HCT116 (cell line): ENCODE measurements around the gene XPNPEP2. TPM values are rescaled to one million over a fixed set of nuclear protein-coding genes. Genes with fewer than 3 reads are reported as not detected.

Experiments
- ATAC-seq: fragments of 200-7000 bp; cut with Tn5 transposase; 2 replicates; pipeline ENCODE4 v1.9.1; 2020; ENCODE audit warnings: mild to moderate bottlenecking, moderate library complexity
- BruUV-seq: library from RNA; stranded (reverse); fragments of 400-500 nt; replicated peaks from 2 replicates; lab custom pipeline; 2021; lab: Mats Ljungman, UMichigan
- CTCF ChIA-PET: fragments of 300-600 bp; sonication (Branson Sonifier 250); formaldehyde crosslinking; loops from one replicate; lab custom pipeline; 2021; ENCODE audit warnings: antibody characterized with exemption; lab: Charles Lee
- POLR2A ChIA-PET: fragments of 300-600, 350-600 bp; sonication (Branson Sonifier 250); formaldehyde crosslinking; loops from one replicate; lab custom pipeline; 2021; ENCODE audit warnings: antibody characterized with exemption; lab: Charles Lee
- RAD21 ChIA-PET, 2 experiments: fragments of 300-600 bp; sonication (Branson Sonifier 250); formaldehyde crosslinking; loops; one replicate each; lab custom pipeline; 2023; ENCODE audit warnings: low total read pairs in 2 of 2; ENCODE audit not compliant: uncharacterized antibody in 2 of 2, unreplicated experiment in 2 of 2, low non-redundant PET in 1 of 2; lab: Charles Lee
- DNase-seq: peaks from one replicate; pipeline ENCODE4 v3.0.0-alpha.2; 2010; ENCODE audit warnings: low read depth, low spot score
- H2AFZ ChIP-seq: fragments of 200-600 bp; shearing (Covaris generic), sonication (generic); 2 replicates; pipeline ENCODE4 v1.6.1; 2017; ENCODE audit warnings: low read depth, mixed run types, mixed read lengths, antibody characterized with exemption, low read length; ENCODE audit not compliant: poor library complexity, severe bottlenecking
- H3K27ac ChIP-seq: 2 replicates; pipeline ENCODE4 v1.5.1; 2012; ENCODE audit warnings: low read depth, low read length
- H3K27me3 ChIP-seq: fragments of 200-600 bp; sonication (generic); 2 replicates; pipeline ENCODE4 v1.6.1; 2016; ENCODE audit warnings: mixed run types, low read length, mixed read lengths; ENCODE audit not compliant: insufficient read depth
- H3K36me3 ChIP-seq, 2 experiments: fragments of 200-500 bp in 1 of 2; fragments of 200-600 bp in 1 of 2; sonication (Bioruptor generic) in 1 of 2; sonication (generic) in 1 of 2; 2 replicates each; pipeline versions ENCODE4 v1.5.1 to v1.6.1; 2014 to 2016; ENCODE audit warnings: low read length in 2 of 2, inconsistent platforms in 1 of 2, mixed read lengths in 1 of 2, mixed run types in 1 of 2; ENCODE audit not compliant: insufficient read depth in 2 of 2, control insufficient read depth in 1 of 2
- H3K4me1 ChIP-seq, 2 experiments: fragments of 200-600 bp in 1 of 2; sonication (generic) in 1 of 2; 2 replicates each; pipeline versions ENCODE4 v1.5.1 to v1.6.1; 2012 to 2017; ENCODE audit warnings: low read length in 2 of 2, inconsistent platforms in 1 of 2, mild to moderate bottlenecking in 1 of 2, mixed read lengths in 1 of 2, mixed run types in 1 of 2, moderate library complexity in 1 of 2; ENCODE audit not compliant: insufficient read depth in 2 of 2, control insufficient read depth in 1 of 2
- H3K4me2 ChIP-seq: fragments of 200-600 bp; sonication (generic); 2 replicates; pipeline ENCODE4 v1.6.1; 2017; ENCODE audit warnings: mixed run types, low read length, mixed read lengths
- H3K4me3 ChIP-seq, 2 experiments: fragments of 200-600 bp in 1 of 2; sonication (generic) in 1 of 2; replicated peaks in 1 of 2; 2 replicates each; pipeline ENCODE4 v1.5.1; 2011 to 2016; ENCODE audit warnings: low read length in 2 of 2, control low read depth in 1 of 2, low read depth in 1 of 2, mild to moderate bottlenecking in 1 of 2, mixed read lengths in 1 of 2, mixed run types in 1 of 2
- H3K79me2 ChIP-seq: fragments of 200-600 bp; sonication (generic); 2 replicates; pipeline ENCODE4 v1.6.1; 2017; ENCODE audit warnings: mild to moderate bottlenecking, mixed run types, low read length, moderate library complexity, mixed read lengths; ENCODE audit not compliant: insufficient read depth
- H3K9ac ChIP-seq: fragments of 200-600 bp; sonication (generic); 2 replicates; pipeline ENCODE4 v1.6.1; 2016; ENCODE audit warnings: low read length, mixed read lengths
- H3K9me2 ChIP-seq: fragments of 200-600 bp; sonication (generic), shearing (Covaris generic); 2 replicates; pipeline ENCODE4 v1.6.1; 2017; ENCODE audit warnings: mixed run types, mild to moderate bottlenecking, moderate library complexity; ENCODE audit not compliant: insufficient read depth
- H3K9me3 ChIP-seq, 2 experiments: fragments of 200-500 bp in 1 of 2; fragments of 200-600 bp in 1 of 2; sonication (Bioruptor generic) in 1 of 2; sonication (generic) in 1 of 2; 2 replicates each; pipeline ENCODE4 v1.6.1; 2014 to 2017; ENCODE audit warnings: low read length in 2 of 2, mixed read lengths in 2 of 2, inconsistent platforms in 1 of 2, low read depth in 1 of 2, mild to moderate bottlenecking in 1 of 2, mixed run types in 1 of 2, moderate library complexity in 1 of 2; ENCODE audit not compliant: control insufficient read depth in 1 of 2, insufficient read depth in 1 of 2
- H4K20me1 ChIP-seq: fragments of 200-600 bp; sonication (generic), shearing (Covaris generic); 2 replicates; pipeline ENCODE4 v1.6.1; 2017; ENCODE audit warnings: mixed run types, mild to moderate bottlenecking, moderate library complexity; ENCODE audit not compliant: insufficient read depth
- CBX3 ChIP-seq: IDR thresholded peaks from 2 replicates; pipeline ENCODE4 v1.6.1; 2012; ENCODE audit warnings: low read depth
- CEBPB ChIP-seq: IDR thresholded peaks from 2 replicates; pipeline ENCODE4 v1.6.1; 2012; ENCODE audit warnings: low read depth
- EGR1 ChIP-seq: IDR thresholded peaks from 2 replicates; pipeline ENCODE4 v1.6.1; 2012; ENCODE audit warnings: low read depth
- ELF1 ChIP-seq: IDR thresholded peaks from 2 replicates; pipeline ENCODE4 v1.6.1; 2012; ENCODE audit warnings: low read depth, borderline replicate concordance
- EZH2 ChIP-seq: fragments of 200-600 bp; sonication (generic); IDR thresholded peaks from 2 replicates; pipeline ENCODE4 v1.6.1; 2017; ENCODE audit warnings: antibody characterized with exemption, mixed run types
- JUND ChIP-seq: IDR thresholded peaks from 2 replicates; pipeline ENCODE4 v1.6.1; 2012
- MAX ChIP-seq: IDR thresholded peaks from 2 replicates; pipeline ENCODE4 v1.6.1; 2012
- POLR2A ChIP-seq: IDR thresholded peaks from 2 replicates; pipeline ENCODE4 v1.7.0; 2011; ENCODE audit warnings: borderline replicate concordance; ENCODE audit not compliant: insufficient read depth, insufficient read length; ENCODE audit errors: extremely low read depth
- POLR2AphosphoS5 ChIP-seq: IDR thresholded peaks from 2 replicates; pipeline ENCODE4 v1.6.1; 2011; ENCODE audit warnings: mild to moderate bottlenecking, low read depth, low read length, moderate library complexity
- REST ChIP-seq: IDR thresholded peaks from 2 replicates; pipeline ENCODE4 v1.6.1; 2012; ENCODE audit warnings: low read depth
- SIN3A ChIP-seq: IDR thresholded peaks from 2 replicates; pipeline ENCODE4 v1.6.1; 2012; ENCODE audit warnings: low read depth
- SP1 ChIP-seq: IDR thresholded peaks from 2 replicates; pipeline ENCODE4 v1.6.1; 2012; ENCODE audit warnings: low read depth
- SRF ChIP-seq: IDR thresholded peaks from 2 replicates; pipeline ENCODE4 v1.6.1; 2012; ENCODE audit warnings: low read depth
- YY1 ChIP-seq: IDR thresholded peaks from 2 replicates; pipeline ENCODE4 v1.6.1; 2011; ENCODE audit warnings: low read length, low read depth, moderate library complexity, mild to moderate bottlenecking; ENCODE audit not compliant: insufficient replicate concordance; ENCODE audit errors: extremely low read depth
- ZNF274 ChIP-seq: fragments of 200-500 bp; sonication (Bioruptor generic); IDR thresholded peaks from 2 replicates; pipeline ENCODE4 v1.6.1; 2014; ENCODE audit warnings: mild to moderate bottlenecking, low read depth, low read length, inconsistent platforms
- intact Hi-C: fragments of 100-400 bp; cut with micrococcal nuclease; formaldehyde crosslinking; loops from 2 replicates; pipeline ENCODE4 v1.10.0; 2022
- total RNA-seq: library from RNA; stranded (reverse); gene quantifications from one replicate; pipeline ENCODE4 v1.2.1, GENCODE V29; 2021; ENCODE audit not compliant: unreplicated experiment
- TF ChIP-seq, protein P1 (sequence below), 3 experiments: fragments of 200-600 bp in 1 of 3; sonication (generic) in 1 of 3; IDR thresholded peaks in 2 of 3; conservative IDR thresholded peaks in 1 of 3; 2 replicates each; pipeline ENCODE4 v1.5.1; 2012 to 2017; ENCODE audit warnings: low read depth in 2 of 3, low read length in 2 of 3, antibody characterized with exemption in 1 of 3, borderline replicate concordance in 1 of 3, control low read depth in 1 of 3, mild to moderate bottlenecking in 1 of 3, mixed read lengths in 1 of 3, mixed run types in 1 of 3, moderate library complexity in 1 of 3; ENCODE audit not compliant: insufficient read depth in 1 of 3
- TF ChIP-seq, protein P2 (sequence below): IDR thresholded peaks from 2 replicates; pipeline ENCODE4 v1.6.1; 2012
- TF ChIP-seq, protein P3 (sequence below): IDR thresholded peaks from 2 replicates; pipeline ENCODE4 v1.6.1; 2011; ENCODE audit warnings: mild to moderate bottlenecking, low read length, moderate library complexity; ENCODE audit not compliant: insufficient replicate concordance; ENCODE audit errors: extremely low read depth

XPNPEP2 gene
- total RNA-seq, 1 experiment from 2014 or later, result not detected

DNA sequence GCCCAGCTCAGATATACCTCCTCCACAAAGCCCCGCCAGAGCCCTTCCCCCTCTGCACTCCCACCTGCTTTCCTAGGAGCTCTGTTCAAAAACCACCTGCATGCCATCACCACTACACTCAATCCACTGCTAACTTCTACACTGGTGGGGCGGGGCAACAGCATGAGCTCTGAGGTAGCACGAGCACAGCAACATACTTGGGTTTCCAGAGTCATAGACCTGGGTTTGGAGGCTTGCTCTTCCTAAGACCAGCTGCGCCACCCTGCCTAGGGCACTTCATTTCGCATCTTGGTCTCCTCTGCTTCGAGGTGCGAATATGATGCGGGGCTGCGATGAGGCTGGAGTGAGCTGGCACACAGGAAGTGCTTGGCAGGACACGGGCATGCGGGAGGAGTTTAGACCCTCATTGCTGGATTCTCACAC lies 44.5 kb downstream of the XPNPEP2 start:
- no peaks in the 10 kb centered on the region for H3K79me2 ChIP-seq
- RAD21 ChIA-PET, result no interaction called here
- no peak overlapping the region for H3K4me3 ChIP-seq
- no peaks in the 10 kb centered on the region for H3K9me2 ChIP-seq
- H3K9me3 ChIP-seq, result no peaks in the 10 kb centered on the region
- no peak for ATAC-seq
- no peaks in the 10 kb centered on the region for H3K27me3 ChIP-seq
- H4K20me1 ChIP-seq, result no peaks in the 10 kb centered on the region
- H3K9ac ChIP-seq, result no peak overlapping the region
- intact Hi-C loops, result no loop called here
- no peak overlapping the region for H3K4me2 ChIP-seq
- no TSS peak for BruUV-seq
- no peak for TF ChIP-seq ZNF274
- TF ChIP-seq SP1, result no peak
- TF ChIP-seq CEBPB, result no peak
- TF ChIP-seq SIN3A, result no peak
- TF ChIP-seq JUND, result no peak
- TF ChIP-seq YY1, result no peak
- no peak for TF ChIP-seq MAX
- TF ChIP-seq, protein P1, sequence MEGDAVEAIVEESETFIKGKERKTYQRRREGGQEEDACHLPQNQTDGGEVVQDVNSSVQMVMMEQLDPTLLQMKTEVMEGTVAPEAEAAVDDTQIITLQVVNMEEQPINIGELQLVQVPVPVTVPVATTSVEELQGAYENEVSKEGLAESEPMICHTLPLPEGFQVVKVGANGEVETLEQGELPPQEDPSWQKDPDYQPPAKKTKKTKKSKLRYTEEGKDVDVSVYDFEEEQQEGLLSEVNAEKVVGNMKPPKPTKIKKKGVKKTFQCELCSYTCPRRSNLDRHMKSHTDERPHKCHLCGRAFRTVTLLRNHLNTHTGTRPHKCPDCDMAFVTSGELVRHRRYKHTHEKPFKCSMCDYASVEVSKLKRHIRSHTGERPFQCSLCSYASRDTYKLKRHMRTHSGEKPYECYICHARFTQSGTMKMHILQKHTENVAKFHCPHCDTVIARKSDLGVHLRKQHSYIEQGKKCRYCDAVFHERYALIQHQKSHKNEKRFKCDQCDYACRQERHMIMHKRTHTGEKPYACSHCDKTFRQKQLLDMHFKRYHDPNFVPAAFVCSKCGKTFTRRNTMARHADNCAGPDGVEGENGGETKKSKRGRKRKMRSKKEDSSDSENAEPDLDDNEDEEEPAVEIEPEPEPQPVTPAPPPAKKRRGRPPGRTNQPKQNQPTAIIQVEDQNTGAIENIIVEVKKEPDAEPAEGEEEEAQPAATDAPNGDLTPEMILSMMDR (IDR thresholded peaks at IDR 0.05 in 2 of 3, conservative IDR thresholded peaks at IDR 0.05 in 1 of 3; ENCODE audit: borderline replicate concordance in 1 of 3, insufficient read depth in 1 of 3, low read depth in 2 of 3, low read length in 2 of 3), result no peak
- TF ChIP-seq SRF, result no peak
- TF ChIP-seq, protein P2, sequence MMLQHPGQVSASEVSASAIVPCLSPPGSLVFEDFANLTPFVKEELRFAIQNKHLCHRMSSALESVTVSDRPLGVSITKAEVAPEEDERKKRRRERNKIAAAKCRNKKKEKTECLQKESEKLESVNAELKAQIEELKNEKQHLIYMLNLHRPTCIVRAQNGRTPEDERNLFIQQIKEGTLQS, result no peak
- TF ChIP-seq POLR2AphosphoS5, result no peak
- TF ChIP-seq, protein P3, sequence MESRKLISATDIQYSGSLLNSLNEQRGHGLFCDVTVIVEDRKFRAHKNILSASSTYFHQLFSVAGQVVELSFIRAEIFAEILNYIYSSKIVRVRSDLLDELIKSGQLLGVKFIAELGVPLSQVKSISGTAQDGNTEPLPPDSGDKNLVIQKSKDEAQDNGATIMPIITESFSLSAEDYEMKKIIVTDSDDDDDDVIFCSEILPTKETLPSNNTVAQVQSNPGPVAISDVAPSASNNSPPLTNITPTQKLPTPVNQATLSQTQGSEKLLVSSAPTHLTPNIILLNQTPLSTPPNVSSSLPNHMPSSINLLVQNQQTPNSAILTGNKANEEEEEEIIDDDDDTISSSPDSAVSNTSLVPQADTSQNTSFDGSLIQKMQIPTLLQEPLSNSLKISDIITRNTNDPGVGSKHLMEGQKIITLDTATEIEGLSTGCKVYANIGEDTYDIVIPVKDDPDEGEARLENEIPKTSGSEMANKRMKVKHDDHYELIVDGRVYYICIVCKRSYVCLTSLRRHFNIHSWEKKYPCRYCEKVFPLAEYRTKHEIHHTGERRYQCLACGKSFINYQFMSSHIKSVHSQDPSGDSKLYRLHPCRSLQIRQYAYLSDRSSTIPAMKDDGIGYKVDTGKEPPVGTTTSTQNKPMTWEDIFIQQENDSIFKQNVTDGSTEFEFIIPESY, result no peak
- TF ChIP-seq POLR2A, result no peak
- TF ChIP-seq CBX3, result no peak
- no peak for TF ChIP-seq EZH2
- no peak for TF ChIP-seq ELF1
- TF ChIP-seq EGR1, result no peak
- TF ChIP-seq REST, result no peak
- DNase-seq, result no peak
- H3K36me3 ChIP-seq, result no peaks in the 10 kb centered on the region
- no peak overlapping the region for H3K27ac ChIP-seq
- no peaks in the 10 kb centered on the region for H3K4me1 ChIP-seq
- H2AFZ ChIP-seq, result no peak overlapping the region
- CTCF ChIA-PET, result no interaction called here
- POLR2A ChIA-PET, result no interaction called here
